Measurements from ENCODE around the gene RAB11A.

GRCh38 chr15:65857718-65858402 is 11.4 kb upstream of the RAB11A start:
- no peak for TF ChIP-seq POLR2A (IDR thresholded peaks at IDR 0.05)
- TF ChIP-seq CTCF (IDR thresholded peaks at IDR 0.05), result no peak

All from prostate gland (tissue), 2 donors.